Trophoblast cell (in vitro differentiated cells and primary cell): ENCODE measurements around the gene CCDC12.

Source experiments
- DNase-seq, 2 donors: peaks; one replicate each; pipeline ENCODE4 v3.0.0-alpha.2; 2016
- H2AFZ ChIP-seq: 2 replicates; pipeline ENCODE4 v1.6.1; 2013; ENCODE audit warnings: low read length, moderate library complexity, mild to moderate bottlenecking; ENCODE audit not compliant: insufficient read depth, poor library complexity
- H2AK5ac ChIP-seq: 2 replicates; pipeline ENCODE4 v1.6.1; 2013; ENCODE audit warnings: mild to moderate bottlenecking, low read length
- H2BK120ac ChIP-seq: 2 replicates; pipeline ENCODE4 v1.6.1; 2013; ENCODE audit warnings: low read length, mild to moderate bottlenecking, moderate library complexity; ENCODE audit not compliant: insufficient read depth, poor library complexity
- H2BK12ac ChIP-seq: 2 replicates; pipeline ENCODE4 v1.6.1; 2013; ENCODE audit warnings: mild to moderate bottlenecking, low read length, moderate library complexity
- H2BK5ac ChIP-seq: 2 replicates; pipeline ENCODE4 v1.6.1; 2013; ENCODE audit warnings: low read length, low read depth, moderate library complexity, mild to moderate bottlenecking; ENCODE audit not compliant: poor library complexity
- H3K14ac ChIP-seq: 2 replicates; pipeline ENCODE4 v1.6.1; 2013; ENCODE audit warnings: mild to moderate bottlenecking, low read length
- H3K18ac ChIP-seq: 2 replicates; pipeline ENCODE4 v1.6.1; 2013; ENCODE audit warnings: mild to moderate bottlenecking, low read length
- H3K23ac ChIP-seq: 2 replicates; pipeline ENCODE4 v1.6.1; 2013; ENCODE audit warnings: low read length
- H3K27ac ChIP-seq: 2 replicates; pipeline ENCODE4 v1.5.1; 2013; ENCODE audit warnings: low read depth, mild to moderate bottlenecking, inconsistent platforms, low read length, moderate library complexity
- H3K27me3 ChIP-seq: 2 replicates; pipeline ENCODE4 v1.6.1; 2013; ENCODE audit warnings: inconsistent platforms, mild to moderate bottlenecking, low read length, moderate library complexity; ENCODE audit not compliant: insufficient read depth
- H3K36me3 ChIP-seq, 2 experiments: 1 replicate in 1 of 2; 2 replicates in 1 of 2; pipeline ENCODE4 v1.6.1; 2013; ENCODE audit warnings: low read length in 2 of 2, mild to moderate bottlenecking in 2 of 2, moderate library complexity in 1 of 2; ENCODE audit not compliant: insufficient read depth in 2 of 2, control insufficient read depth in 1 of 2
- H3K4ac ChIP-seq: 2 replicates; pipeline ENCODE4 v1.6.1; 2013; ENCODE audit warnings: low read depth, mild to moderate bottlenecking, low read length, moderate library complexity
- H3K4me1 ChIP-seq, 2 experiments: 1 replicate in 1 of 2; 2 replicates in 1 of 2; pipeline ENCODE4 v1.6.1; 2013; ENCODE audit warnings: low read length in 2 of 2, mild to moderate bottlenecking in 2 of 2, moderate library complexity in 1 of 2; ENCODE audit not compliant: insufficient read depth in 2 of 2, control insufficient read depth in 1 of 2
- H3K4me2 ChIP-seq: 2 replicates; pipeline ENCODE4 v1.6.1; 2013; ENCODE audit warnings: inconsistent platforms, mild to moderate bottlenecking, low read length, moderate library complexity
- H3K4me3 ChIP-seq: 2 replicates; pipeline ENCODE4 v1.5.1; 2013; ENCODE audit warnings: mild to moderate bottlenecking, low read depth, low read length, inconsistent platforms
- H3K79me1 ChIP-seq: one replicate; pipeline ENCODE4 v1.6.1; 2013; ENCODE audit warnings: low read length
- H3K79me2 ChIP-seq: 2 replicates; pipeline ENCODE4 v1.6.1; 2013; ENCODE audit warnings: low read length, mild to moderate bottlenecking; ENCODE audit not compliant: control insufficient read depth, insufficient read depth, poor library complexity
- H3K9ac ChIP-seq: 2 replicates; pipeline ENCODE4 v1.6.1; 2013; ENCODE audit warnings: mild to moderate bottlenecking, low read length
- H3K9me3 ChIP-seq: 2 replicates; pipeline ENCODE4 v1.6.1; 2013; ENCODE audit warnings: low read depth, mild to moderate bottlenecking, control low read depth, inconsistent platforms, low read length; ENCODE audit not compliant: insufficient read depth
- H4K12ac ChIP-seq: 2 replicates; pipeline ENCODE4 v1.6.1; 2013; ENCODE audit warnings: low read depth, mild to moderate bottlenecking, low read length, moderate library complexity
- H4K8ac ChIP-seq: 2 replicates; pipeline ENCODE4 v1.6.1; 2013; ENCODE audit warnings: low read depth, mild to moderate bottlenecking, low read length, moderate library complexity
- H4K91ac ChIP-seq: one replicate; pipeline ENCODE4 v1.6.1; 2013; ENCODE audit warnings: low read depth, mild to moderate bottlenecking, low read length, moderate library complexity
- WGBS: extraction: QIAGEN DNeasy Blood & Tissue Kit; methylation state at CpG from one replicate; pipeline ENCODE4 v1.1.7; 2013; ENCODE audit warnings: missing lambda C conversion rate; ENCODE audit not compliant: insufficient read length, insufficient coverage; ENCODE audit errors: extremely low coverage; 5-methylcytosine and 5-hydroxymethylcytosine counted together

Gene CCDC12

GRCh38 chr3:46929324-46929723 is 47.2 kb downstream of the CCDC12 start:
- Histone ChIP-seq H3K36me3 (peaks cover 27 to 30% of the 10 kb centered on the region in 2 experiments), H4K8ac (no peak overlapping the region), H3K4me3 (no peak overlapping the region), H3K18ac (no peak overlapping the region), H2BK120ac (no peak overlapping the region), H3K9me3 (no peaks in the 10 kb centered on the region), H3K23ac (no peak overlapping the region), H3K79me1 (no peaks in the 10 kb centered on the region), H2BK5ac (no peak overlapping the region), H4K12ac (no peak overlapping the region), H3K27ac (no peak overlapping the region), H4K91ac (no peak overlapping the region), H2BK12ac (no peak overlapping the region), H3K4me1 (peaks cover 22 to 27% of the 10 kb centered on the region in 2 experiments), H2AFZ (no peak overlapping the region), H3K14ac (no peak overlapping the region), H2AK5ac (no peak overlapping the region), H3K27me3 (no peaks in the 10 kb centered on the region), H3K4ac (no peak overlapping the region), H3K79me2 (peaks cover 3% of the 10 kb centered on the region), H3K4me2 (no peak overlapping the region), H3K9ac (no peak overlapping the region)
- DNase-seq: no peak
- WGBS: no CpG with 5 or more reads among the region's 2 CpGs

- Histone ChIP-seq H2BK5ac (no peak overlapping the region), H4K91ac (no peak overlapping the region), H3K9ac (no peak overlapping the region), H4K8ac (no peak overlapping the region), H3K27me3 (no peaks in the 10 kb centered on the region), H3K14ac (no peak overlapping the region), H3K36me3 (peaks cover 28 to 34% of the 10 kb centered on the region in 2 experiments), H3K4ac (no peak overlapping the region), H3K4me1 (peaks cover 21 to 26% of the 10 kb centered on the region in 2 experiments), H2BK120ac (no peak overlapping the region), H3K27ac (no peak overlapping the region), H3K23ac (no peak overlapping the region), H3K4me3 (no peak overlapping the region), H4K12ac (no peak overlapping the region), H2AK5ac (no peak overlapping the region), H3K18ac (no peak overlapping the region), H3K4me2 (no peak overlapping the region), H3K9me3 (no peaks in the 10 kb centered on the region), H2AFZ (no peak overlapping the region), H3K79me2 (no peaks in the 10 kb centered on the region), H3K79me1 (no peaks in the 10 kb centered on the region), H2BK12ac (no peak overlapping the region)
- DNase-seq: no peak
- no CpG with 5 or more reads among the region's 1 CpG for WGBS
Measured at GRCh38 chr3:46928282-46928681, 48.3 kb downstream of the CCDC12 start.

GRCh38 chr3:46927718-46928073 is 48.8 kb downstream of the CCDC12 start:
- no CpG with 5 or more reads among the region's 6 CpGs for WGBS

GRCh38 chr3:46926871-46927717 is 49.5 kb downstream of the CCDC12 start:
- Histone ChIP-seq H2AFZ (no peak overlapping the region), H3K9ac (no peak overlapping the region), H3K23ac (no peak overlapping the region), H3K4me1 (peaks cover 15 to 16% of the 10 kb centered on the region in 2 experiments), H3K14ac (no peak overlapping the region), H2BK5ac (no peak overlapping the region), H3K18ac (no peak overlapping the region), H3K27ac (no peak overlapping the region), H3K4me2 (no peak overlapping the region), H3K36me3 (peaks cover 40 to 46% of the 10 kb centered on the region in 2 experiments), H4K8ac (no peak overlapping the region), H4K12ac (no peak overlapping the region), H3K79me2 (no peaks in the 10 kb centered on the region), H2BK120ac (no peak overlapping the region), H3K4me3 (no peak overlapping the region), H3K4ac (no peak overlapping the region), H2BK12ac (no peak overlapping the region), H3K27me3 (no peaks in the 10 kb centered on the region), H2AK5ac (no peak overlapping the region), H3K9me3 (no peaks in the 10 kb centered on the region), H4K91ac (no peak overlapping the region), H3K79me1 (no peaks in the 10 kb centered on the region)
- WGBS: no CpG with 5 or more reads among the region's 15 CpGs
- DNase-seq: no peak

More at GRCh38 chr3:46927718-46928073, 48.8 kb downstream of the CCDC12 start:
- no peaks in the 10 kb centered on the region for H3K9me3 ChIP-seq
- no peak overlapping the region for H2BK12ac ChIP-seq
- H3K27me3 ChIP-seq: no peaks in the 10 kb centered on the region
- no peak overlapping the region for H4K91ac ChIP-seq
- H3K14ac ChIP-seq: no peak overlapping the region
- no peak overlapping the region for H3K4me3 ChIP-seq
- H3K18ac ChIP-seq: no peak overlapping the region
- H2BK5ac ChIP-seq: no peak overlapping the region
- no peaks in the 10 kb centered on the region for H3K79me1 ChIP-seq
- no peak overlapping the region for H3K9ac ChIP-seq
- H3K36me3 ChIP-seq: peaks cover 34 to 40% of the 10 kb centered on the region in 2 experiments
- H3K79me2 ChIP-seq: no peaks in the 10 kb centered on the region
- H2AK5ac ChIP-seq: no peak overlapping the region
- H3K4ac ChIP-seq: peak overlapping the region; percentile 17
- H4K12ac ChIP-seq: no peak overlapping the region
- peaks cover 20 to 21% of the 10 kb centered on the region in 2 experiments for H3K4me1 ChIP-seq
- H3K23ac ChIP-seq: no peak overlapping the region
- H3K4me2 ChIP-seq: no peak overlapping the region
- H3K27ac ChIP-seq: no peak overlapping the region
- no peak overlapping the region for H4K8ac ChIP-seq
- H2AFZ ChIP-seq: no peak overlapping the region
- DNase-seq: no peak
- H2BK120ac ChIP-seq: no peak overlapping the region
